ENCODE measurements around the gene FBXO7.

- TF ChIP-seq EZH2 (IDR thresholded peaks at IDR 0.05) (no peak), POLR2AphosphoS5 (IDR thresholded peaks at IDR 0.05; ENCODE audit: borderline replicate concordance, low read depth, low read length) (peak; percentile 65; the same call in 1 of the 2 replicates)
Observed at GRCh38 chr22:32474635-32475467, at the start of gene FBXO7.

Measured in SK-N-MC (cell line).